A673 (cell line): ENCODE data around the gene ATP5F1E. TPM values are rescaled to one million over a fixed set of nuclear protein-coding genes. Genes with fewer than 3 reads are reported as not detected.

Experiments used
- BruUV-seq: library from RNA; stranded (reverse); fragments of 400-500 nt; replicated peaks from 2 replicates; lab custom pipeline; 2021; lab: Mats Ljungman, UMichigan
- CTCF ChIA-PET: fragments of 300-600 bp; sonication (Branson Sonifier 250); formaldehyde crosslinking; loops from one replicate; lab custom pipeline; 2022; ENCODE audit warnings: antibody characterized with exemption; lab: Charles Lee
- POLR2A ChIA-PET: fragments of 300-600 bp; sonication (Branson Sonifier 250); formaldehyde crosslinking; loops from one replicate; lab custom pipeline; 2022; ENCODE audit warnings: antibody characterized with exemption; ENCODE audit not compliant: low non-redundant PET; lab: Charles Lee
- DNase-seq: peaks from one replicate; pipeline ENCODE4 v3.0.0-alpha.2; 2015; ENCODE audit warnings: low spot score
- H3K27ac ChIP-seq: fragments of 200-600 bp; sonication (generic); 2 replicates; pipeline ENCODE4 v1.5.1; 2016; ENCODE audit warnings: mixed run types, low read depth, mild to moderate bottlenecking, mixed read lengths, antibody characterized with exemption, low read length; ENCODE audit not compliant: poor library complexity, severe bottlenecking
- H3K27me3 ChIP-seq: fragments of 200-600 bp; sonication (generic); replicated peaks from 2 replicates; pipeline ENCODE4 v1.6.1; 2017; ENCODE audit warnings: mixed run types, low read depth, mild to moderate bottlenecking, mixed read lengths, antibody characterized with exemption, low read length; ENCODE audit not compliant: insufficient read depth, poor library complexity
- H3K36me3 ChIP-seq: fragments of 200-600 bp; sonication (generic); 2 replicates; pipeline ENCODE4 v1.6.1; 2016; ENCODE audit warnings: mixed run types, mild to moderate bottlenecking, mixed read lengths, antibody characterized with exemption, low read length; ENCODE audit not compliant: insufficient read depth, poor library complexity, severe bottlenecking
- H3K4me1 ChIP-seq: fragments of 200-600 bp; sonication (generic); 2 replicates; pipeline ENCODE4 v1.6.1; 2017; ENCODE audit warnings: mixed run types, mild to moderate bottlenecking, mixed read lengths, antibody characterized with exemption, low read length; ENCODE audit not compliant: insufficient read depth, poor library complexity, severe bottlenecking
- H3K4me3 ChIP-seq: fragments of 200-600 bp; sonication (generic); 2 replicates; pipeline ENCODE4 v1.5.1; 2016; ENCODE audit warnings: low read depth, mixed run types, mild to moderate bottlenecking, mixed read lengths, low read length; ENCODE audit not compliant: poor library complexity, severe bottlenecking
- H3K9me3 ChIP-seq: fragments of 200-600 bp; sonication (generic); 2 replicates; pipeline ENCODE4 v1.6.1; 2016; ENCODE audit warnings: mixed run types, low read depth, mild to moderate bottlenecking, mixed read lengths, antibody characterized with exemption, low read length; ENCODE audit not compliant: poor library complexity, severe bottlenecking
- CTCF ChIP-seq: fragments of 300-800, 200-600 bp; sonication (generic); conservative IDR thresholded peaks from 2 replicates; pipeline ENCODE4 v1.5.1; 2017; ENCODE audit warnings: low read depth, mild to moderate bottlenecking, antibody characterized with exemption, low read length, moderate library complexity, mixed read lengths
- EZH2 ChIP-seq: fragments of 200-600 bp; sonication (generic); IDR thresholded peaks from 2 replicates; pipeline ENCODE4 v1.6.1; 2017; ENCODE audit warnings: borderline replicate concordance, low read depth, mild to moderate bottlenecking, mixed read lengths, antibody characterized with exemption, low read length; ENCODE audit not compliant: poor library complexity, severe bottlenecking
- intact Hi-C: fragments of 100-400 bp; cut with micrococcal nuclease; formaldehyde crosslinking; loops from one replicate; pipeline ENCODE4 v1.10.0; 2022; ENCODE audit not compliant: unreplicated experiment
- total RNA-seq: library from RNA; stranded (reverse); gene quantifications from 2 replicates; pipeline ENCODE4 v1.2.3, GENCODE V29; 2021

The ATP5F1E gene
- total RNA-seq, 1 experiment from 2014 or later = 76.8 TPM

GRCh38 chr20:59062081-59062480 lies 29.9 kb upstream of the ATP5F1E start:
- CTCF ChIA-PET = no interaction called here
- Histone ChIP-seq H3K4me1 (peaks cover 6% of the 10 kb centered on the region), H3K4me3 (no peak overlapping the region), H3K27ac (no peak overlapping the region), H3K27me3 (peaks cover 15% of the 10 kb centered on the region), H3K36me3 (no peaks in the 10 kb centered on the region), H3K9me3 (no peaks in the 10 kb centered on the region)
- POLR2A ChIA-PET = no interaction called here
- no TSS peak for BruUV-seq
- intact Hi-C loops = no loop called here
- TF ChIP-seq EZH2 = no peak
- no peak for TF ChIP-seq CTCF
- no peak for DNase-seq

- CTCF ChIA-PET = interaction anchor here (0.7 kb wide), 1 partner anchor 33 kb away, joined by 3 read pairs; no protein-coding TSS in a partner anchor
- intact Hi-C loops = no loop called here
- H3K4me3 ChIP-seq = no peak overlapping the region
- H3K36me3 ChIP-seq = no peaks in the 10 kb centered on the region
- H3K27ac ChIP-seq = no peak overlapping the region
- H3K9me3 ChIP-seq = no peaks in the 10 kb centered on the region
- H3K27me3 ChIP-seq = peaks cover 58% of the 10 kb centered on the region
- no TSS peak for BruUV-seq
- no peak for TF ChIP-seq EZH2
- peak; percentile 34; the same call in 1 of the 2 replicates for TF ChIP-seq CTCF
- DNase-seq = peak; percentile 22
- POLR2A ChIA-PET = no interaction called here
- no peaks in the 10 kb centered on the region for H3K4me1 ChIP-seq
Observed at GRCh38 chr20:59055302-59055701, 23.2 kb upstream of the ATP5F1E start.

GRCh38 chr20:59051666-59052185 lies 19.6 kb upstream of the ATP5F1E start:
- Histone ChIP-seq H3K36me3 (no peaks in the 10 kb centered on the region), H3K4me3 (no peak overlapping the region), H3K4me1 (no peaks in the 10 kb centered on the region), H3K27me3 (peaks cover 54% of the 10 kb centered on the region), H3K9me3 (no peaks in the 10 kb centered on the region), H3K27ac (no peak overlapping the region)
- intact Hi-C loops = no loop called here
- BruUV-seq = no TSS peak
- ChIA-PET POLR2A (no interaction called here), CTCF (no interaction called here)
- DNase-seq = no peak
- no peak for TF ChIP-seq EZH2
- no peak for TF ChIP-seq CTCF
